GM21381 (cell line): ENCODE results near the gene POLE3.
"Not testable (repeated sequence)": the region's sequence is repeated elsewhere in the genome, so short reads cannot be mapped to it uniquely, and the experiment has no call there.

ENCODE experiments used
- ATAC-seq: cut with Tn5 transposase; IDR thresholded peaks from one replicate; pipeline ENCODE4 v1.9.1; 2021; ENCODE audit warnings: mild to moderate bottlenecking, moderate library complexity; ENCODE audit not compliant: unreplicated experiment

Gene POLE3

GRCh38 chr9:113379094-113379828, 31.2 kb downstream of the POLE3 start:
- ATAC-seq = not testable (repeated sequence)

GRCh38 chr9:113376634-113377567, 33.6 kb downstream of the POLE3 start, which contains the start of gene HDHD3:
TSS of gene HDHD3 (minus strand) at chr9:113376986. CDS start at chr9:113374354, 2,632 bp downstream.
- ATAC-seq = peak; percentile 83

GRCh38 chr9:113375057-113376023, 35.1 kb downstream of the POLE3 start:
- no peak for ATAC-seq

- no peak for ATAC-seq
Observed at GRCh38 chr9:113373676-113374392, 36.6 kb downstream of the POLE3 start.

GRCh38 chr9:113373256-113373655, 37.2 kb downstream of the POLE3 start:
- no peak for ATAC-seq

- ATAC-seq = no peak
Observed at GRCh38 chr9:113372059-113372458, 38.4 kb downstream of the POLE3 start.

- no peak for ATAC-seq
Observed at GRCh38 chr9:113370806-113371325, 39.6 kb downstream of the POLE3 start.

- no peak for ATAC-seq
Observed at GRCh38 chr9:113369855-113370140, 40.7 kb downstream of the POLE3 start.

GRCh38 chr9:113368982-113369854, 41.3 kb downstream of the POLE3 start:
- ATAC-seq = no peak

- ATAC-seq = no peak
Observed at GRCh38 chr9:113368348-113368981, 42.0 kb downstream of the POLE3 start.

- ATAC-seq = not testable (repeated sequence)
Observed at GRCh38 chr9:113365652-113366051, 44.8 kb downstream of the POLE3 start.

GRCh38 chr9:113364951-113365350, 45.5 kb downstream of the POLE3 start:
- no peak for ATAC-seq

- ATAC-seq = no peak
Observed at GRCh38 chr9:113363336-113363735, 47.1 kb downstream of the POLE3 start.

GRCh38 chr9:113361304-113362018, 49.0 kb downstream of the POLE3 start:
- no peak for ATAC-seq

- ATAC-seq = no peak
Observed at GRCh38 chr9:113360242-113360842, 50.1 kb downstream of the POLE3 start.

- no peak for ATAC-seq
Observed at GRCh38 chr9:113359385-113359784, 51.1 kb downstream of the POLE3 start.
